HG03064 (cell line): ENCODE results near the gene APOL1.
"Not testable (repeated sequence)": the region's sequence is repeated elsewhere in the genome, so short reads cannot be mapped to it uniquely, and the experiment has no call there.

Experiments used
- ATAC-seq: cut with Tn5 transposase; IDR thresholded peaks from one replicate; pipeline ENCODE4 v1.9.1; 2021; ENCODE audit warnings: low read depth; ENCODE audit not compliant: unreplicated experiment

Gene APOL1

GRCh38 chr22:36252754-36253522 is at the start of gene APOL1:
Gene APOL1, plus strand, starts transcription at chr22:36253133. Its CDS starts 1,823 bp downstream, at chr22:36254956.
- no peak for ATAC-seq

GRCh38 chr22:36203441-36203840 is 49.5 kb upstream of the APOL1 start:
- not testable (repeated sequence) for ATAC-seq

- ATAC-seq, result no peak
Measured at GRCh38 chr22:36204001-36204631, 48.8 kb upstream of the APOL1 start.

- ATAC-seq, result no peak
Measured at GRCh38 chr22:36204632-36205015, 48.3 kb upstream of the APOL1 start.

GRCh38 chr22:36205573-36205972 is 47.4 kb upstream of the APOL1 start:
- ATAC-seq, result not testable (repeated sequence)

- ATAC-seq, result no peak
Measured at GRCh38 chr22:36206255-36206654, 46.7 kb upstream of the APOL1 start.

- no peak for ATAC-seq
Measured at GRCh38 chr22:36208162-36208765, 44.7 kb upstream of the APOL1 start.

GRCh38 chr22:36208914-36209313 is 44.0 kb upstream of the APOL1 start:
- no peak for ATAC-seq

- ATAC-seq, result not testable (repeated sequence)
Measured at GRCh38 chr22:36209488-36209908, 43.4 kb upstream of the APOL1 start.

GRCh38 chr22:36210224-36210623 is 42.7 kb upstream of the APOL1 start:
- ATAC-seq, result no peak

GRCh38 chr22:36211237-36211861 is 41.6 kb upstream of the APOL1 start:
- no peak for ATAC-seq

GRCh38 chr22:36212901-36213300 is 40.0 kb upstream of the APOL1 start:
- ATAC-seq, result no peak

GRCh38 chr22:36213586-36213985 is 39.3 kb upstream of the APOL1 start:
- no peak for ATAC-seq

GRCh38 chr22:36215981-36216380 is 37.0 kb upstream of the APOL1 start:
- no peak for ATAC-seq

GRCh38 chr22:36218648-36219193 is 34.2 kb upstream of the APOL1 start:
- ATAC-seq, result no peak

GRCh38 chr22:36220451-36220921 is 32.4 kb upstream of the APOL1 start:
- ATAC-seq, result no peak

- ATAC-seq, result no peak
Measured at GRCh38 chr22:36221799-36222751, 30.9 kb upstream of the APOL1 start.

- no peak for ATAC-seq
Measured at GRCh38 chr22:36222887-36223450, 30.0 kb upstream of the APOL1 start.

- no peak for ATAC-seq
Measured at GRCh38 chr22:36223504-36223903, 29.4 kb upstream of the APOL1 start.
